ENCODE measurements around the gene ADGRF3.
"Not testable (repeated sequence)": the region's sequence is repeated elsewhere in the genome, so short reads cannot be mapped to it uniquely, and the experiment has no call there.

The ADGRF3 gene

DNA sequence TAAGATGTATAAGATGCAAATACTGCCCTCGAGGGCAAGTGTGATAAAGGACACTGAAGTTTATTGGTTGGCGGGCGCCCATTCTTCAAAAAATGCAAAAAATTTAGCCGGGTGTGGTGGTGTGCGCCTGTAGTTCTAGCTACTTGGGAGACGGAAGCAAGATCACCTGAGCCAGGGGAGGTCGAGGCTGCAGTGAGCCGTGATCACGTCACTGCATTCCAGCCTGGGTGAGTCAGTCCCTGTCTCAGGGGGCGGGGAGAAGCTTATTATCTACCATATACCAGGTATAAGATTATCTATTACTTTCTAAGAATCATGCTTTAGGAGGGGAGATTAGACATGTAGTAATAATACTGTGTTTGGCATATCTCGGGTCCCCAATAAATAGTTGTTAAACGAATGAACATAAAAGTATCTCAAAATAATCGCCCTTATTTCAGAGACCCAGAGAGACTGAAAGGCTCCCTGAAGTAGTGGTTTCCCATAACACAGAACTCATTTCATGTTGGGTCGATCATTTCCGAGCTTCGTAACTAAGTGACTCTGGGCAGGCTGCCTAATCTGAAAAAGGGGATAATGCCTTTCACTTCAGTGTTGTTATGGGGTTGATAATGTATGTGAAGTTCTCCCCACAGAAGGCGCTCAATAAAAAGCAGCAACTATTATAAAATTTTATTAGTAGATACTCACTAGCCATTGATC, 1.9 kb downstream of the ADGRF3 start:
- TF ChIP-seq CTBP1 (IDR thresholded peaks at IDR 0.05; ENCODE audit: borderline replicate concordance), result no peak
- no peak for TF ChIP-seq ARNT (IDR thresholded peaks at IDR 0.05)
- TF ChIP-seq LEF1 (IDR thresholded peaks at IDR 0.05; ENCODE audit: borderline replicate concordance), result no peak
- no peak for TF ChIP-seq ZNF384 (IDR thresholded peaks at IDR 0.05)
- TF ChIP-seq FOXM1 (IDR thresholded peaks at IDR 0.05; ENCODE audit: borderline replicate concordance), result no peak
- no peak for TF ChIP-seq SP1 (IDR thresholded peaks at IDR 0.05)
- no peak for TF ChIP-seq BHLHE40 (IDR thresholded peaks at IDR 0.05; ENCODE audit: borderline replicate concordance)
- TF ChIP-seq, protein P1, sequence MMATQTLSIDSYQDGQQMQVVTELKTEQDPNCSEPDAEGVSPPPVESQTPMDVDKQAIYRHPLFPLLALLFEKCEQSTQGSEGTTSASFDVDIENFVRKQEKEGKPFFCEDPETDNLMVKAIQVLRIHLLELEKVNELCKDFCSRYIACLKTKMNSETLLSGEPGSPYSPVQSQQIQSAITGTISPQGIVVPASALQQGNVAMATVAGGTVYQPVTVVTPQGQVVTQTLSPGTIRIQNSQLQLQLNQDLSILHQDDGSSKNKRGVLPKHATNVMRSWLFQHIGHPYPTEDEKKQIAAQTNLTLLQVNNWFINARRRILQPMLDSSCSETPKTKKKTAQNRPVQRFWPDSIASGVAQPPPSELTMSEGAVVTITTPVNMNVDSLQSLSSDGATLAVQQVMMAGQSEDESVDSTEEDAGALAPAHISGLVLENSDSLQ (IDR thresholded peaks at IDR 0.05), result no peak
- no peak for TF ChIP-seq ELF4 (IDR thresholded peaks at IDR 0.05)
- TF ChIP-seq HDGF (IDR thresholded peaks at IDR 0.05; ENCODE audit: borderline replicate concordance), result no peak
- ChIA-PET CTCF (no interaction called here), POLR2A (interaction anchor here (0.9 to 2.4 kb wide), 8 partner anchors 9 to 101 kb away, joined by 3 to 18 read pairs (median 4); no protein-coding TSS in a partner anchor)
- DNase-seq (ENCODE audit: extremely low spot score), result no peak

DNA sequence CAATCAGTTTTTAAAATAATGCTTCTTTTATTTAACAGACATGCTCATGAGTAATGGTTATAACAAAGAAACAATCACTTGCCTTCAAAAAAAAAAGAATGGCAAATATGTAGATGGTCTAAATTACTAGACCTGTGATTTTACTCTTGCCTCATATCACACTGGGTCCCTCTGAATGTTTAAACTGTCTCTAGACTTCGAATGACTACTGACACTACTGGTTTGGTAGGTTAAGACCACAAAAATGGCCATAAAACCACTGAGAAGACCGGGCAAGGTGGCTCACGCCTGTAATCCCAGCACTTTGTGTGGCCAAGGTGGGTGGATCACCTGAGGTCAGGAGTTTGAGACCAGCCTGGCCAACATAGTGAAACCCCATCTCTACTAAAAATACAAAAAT, 5.8 kb downstream of the ADGRF3 start:
- no peak for DNase-seq (ENCODE audit: extremely low spot score)
- CTCF ChIA-PET, result no interaction called here
- POLR2A ChIA-PET, result no interaction called here
- TF ChIP-seq FOXM1 (IDR thresholded peaks at IDR 0.05; ENCODE audit: borderline replicate concordance) (no peak), HDGF (IDR thresholded peaks at IDR 0.05; ENCODE audit: borderline replicate concordance) (no peak), L3MBTL2 (conservative IDR thresholded peaks at IDR 0.05) (no peak), LEF1 (IDR thresholded peaks at IDR 0.05; ENCODE audit: borderline replicate concordance) (no peak), FOXK2 (IDR thresholded peaks at IDR 0.05) (no peak), TARDBP (IDR thresholded peaks at IDR 0.05) (no peak), ELF4 (IDR thresholded peaks at IDR 0.05) (no peak), NFRKB (IDR thresholded peaks at IDR 0.05) (no peak), FOXA1 (IDR thresholded peaks at IDR 0.05) (no peak), BHLHE40 (IDR thresholded peaks at IDR 0.05; ENCODE audit: borderline replicate concordance) (no peak)
- TF ChIP-seq, protein P1 (IDR thresholded peaks at IDR 0.05), result no peak

DNA sequence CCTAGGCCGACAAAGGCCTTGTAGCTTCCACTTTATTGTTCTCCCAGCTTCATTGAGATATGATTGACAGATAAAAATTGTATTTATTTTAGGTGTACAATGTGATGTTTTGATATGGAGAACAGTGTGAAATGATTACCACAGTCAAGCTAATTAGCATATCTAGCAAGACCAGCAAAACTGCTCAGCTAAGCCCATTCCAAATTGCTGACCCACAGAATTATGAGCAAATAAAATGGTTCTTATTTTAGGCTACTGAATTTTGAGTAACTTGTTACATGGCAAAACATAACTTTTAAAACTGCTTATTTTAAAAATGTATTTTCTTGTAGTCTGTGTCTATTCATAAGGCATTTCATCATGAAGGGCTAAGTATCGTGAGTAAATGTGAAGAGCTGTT, 9.3 kb downstream of the ADGRF3 start:
- CTCF ChIA-PET, result no interaction called here
- no peak for DNase-seq (ENCODE audit: extremely low spot score)
- POLR2A ChIA-PET, result interaction anchor here (4.7 kb wide), 1 partner anchor 8 kb away, joined by 18 read pairs; the partner anchor contains the start of gene SELENOI
- no peak for TF ChIP-seq ARNT (IDR thresholded peaks at IDR 0.05)
- no peak for TF ChIP-seq FOXA1 (IDR thresholded peaks at IDR 0.05)
- TF ChIP-seq FOXK2 (IDR thresholded peaks at IDR 0.05), result no peak
- TF ChIP-seq, protein P1 (IDR thresholded peaks at IDR 0.05), result no peak
- TF ChIP-seq TARDBP (IDR thresholded peaks at IDR 0.05), result no peak
- TF ChIP-seq LEF1 (IDR thresholded peaks at IDR 0.05; ENCODE audit: borderline replicate concordance), result no peak
- TF ChIP-seq SUZ12 (IDR thresholded peaks at IDR 0.05), result no peak
- TF ChIP-seq SP1 (IDR thresholded peaks at IDR 0.05), result no peak
- TF ChIP-seq ZNF384 (IDR thresholded peaks at IDR 0.05), result no peak

DNA sequence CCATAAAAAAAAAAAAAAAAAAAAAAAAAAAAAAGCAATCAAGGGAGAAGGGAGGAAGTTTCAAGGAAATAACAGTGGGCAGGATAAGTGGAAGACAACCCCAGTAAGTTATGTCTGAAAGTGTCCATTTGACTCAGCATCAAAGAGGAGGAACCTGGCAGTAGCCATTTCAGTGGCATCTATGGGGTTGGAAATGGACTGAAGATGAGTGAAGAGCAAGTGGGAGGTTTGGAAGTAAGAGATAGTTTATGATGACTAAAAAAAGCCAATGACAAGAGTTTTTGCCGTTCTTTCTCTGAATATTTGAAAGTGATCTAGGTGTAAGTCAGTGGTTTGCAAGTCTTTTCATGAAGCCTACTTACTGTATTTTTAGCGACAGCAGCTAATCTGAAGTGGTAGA, 9.9 kb downstream of the ADGRF3 start:
- ChIA-PET POLR2A (interaction anchor here (4.7 kb wide), 1 partner anchor 8 kb away, joined by 18 read pairs; the partner anchor contains the start of gene SELENOI), CTCF (no interaction called here)
- TF ChIP-seq FOXA1 (IDR thresholded peaks at IDR 0.05) (no peak), ZNF384 (IDR thresholded peaks at IDR 0.05) (0 out of 2 replicates have a peak, but pooled peaks have one; percentile 12)
- DNase-seq (ENCODE audit: extremely low spot score), result no peak

DNA sequence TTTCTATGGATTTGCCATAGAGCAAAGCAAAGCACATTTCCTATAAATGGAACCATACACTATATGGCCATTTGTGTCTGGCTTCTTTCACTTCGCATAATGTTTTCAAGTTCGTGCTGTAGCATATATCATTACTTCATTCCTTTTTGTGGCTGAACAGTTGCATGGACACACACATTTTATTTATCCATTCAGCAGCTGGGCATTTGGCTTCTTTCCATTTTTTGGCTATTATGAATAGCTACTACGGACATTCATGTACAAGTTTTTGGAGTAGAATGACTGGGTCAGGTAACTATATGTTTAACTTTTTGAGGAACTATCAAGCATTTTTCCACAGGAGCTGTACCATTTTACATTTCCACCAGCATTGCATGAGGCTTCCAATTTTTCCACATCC, 11.4 kb downstream of the ADGRF3 start:
- DNase-seq (ENCODE audit: extremely low spot score), result no peak
- CTCF ChIA-PET, result no interaction called here
- no peak for TF ChIP-seq FOXK2 (IDR thresholded peaks at IDR 0.05)
- TF ChIP-seq ARNT (IDR thresholded peaks at IDR 0.05), result no peak
- TF ChIP-seq, protein P1 (IDR thresholded peaks at IDR 0.05), result no peak
- no peak for TF ChIP-seq TARDBP (IDR thresholded peaks at IDR 0.05)
- no peak for TF ChIP-seq FOXM1 (IDR thresholded peaks at IDR 0.05; ENCODE audit: borderline replicate concordance)
- POLR2A ChIA-PET, result interaction anchor here (4.7 kb wide), 1 partner anchor 10 kb away, joined by 18 read pairs; the partner anchor contains the start of gene SELENOI

DNA sequence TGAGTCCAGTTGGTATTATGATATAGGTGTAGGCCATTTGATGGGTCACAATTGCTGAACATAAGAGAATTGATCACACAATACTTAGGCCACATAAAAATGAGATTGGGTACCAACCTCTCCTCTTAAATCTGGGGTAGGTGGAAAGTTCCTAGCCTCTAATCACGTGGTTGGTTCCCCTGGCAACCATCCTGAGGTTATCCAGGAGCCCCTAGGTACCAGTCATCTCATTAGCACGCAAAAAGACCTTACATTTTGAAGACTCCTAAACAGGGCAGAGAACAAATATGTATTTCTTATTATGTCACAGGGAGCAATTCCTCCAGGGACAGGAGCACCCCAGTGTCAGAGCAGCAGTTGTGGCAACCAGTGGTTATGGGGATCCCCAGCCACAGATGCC, 13.3 kb downstream of the ADGRF3 start:
- ChIA-PET CTCF (no interaction called here), POLR2A (interaction anchor here (4.7 kb wide), 1 partner anchor 12 kb away, joined by 18 read pairs; the partner anchor contains the start of gene SELENOI)
- TF ChIP-seq FOXM1 (IDR thresholded peaks at IDR 0.05; ENCODE audit: borderline replicate concordance), result no peak
- TF ChIP-seq TARDBP (IDR thresholded peaks at IDR 0.05), result no peak
- no peak for TF ChIP-seq L3MBTL2 (conservative IDR thresholded peaks at IDR 0.05)
- TF ChIP-seq LEF1 (IDR thresholded peaks at IDR 0.05; ENCODE audit: borderline replicate concordance), result no peak
- TF ChIP-seq SUZ12 (IDR thresholded peaks at IDR 0.05), result no peak
- TF ChIP-seq FOXK2 (IDR thresholded peaks at IDR 0.05), result no peak
- TF ChIP-seq, protein P1 (IDR thresholded peaks at IDR 0.05), result no peak
- no peak for TF ChIP-seq CTBP1 (IDR thresholded peaks at IDR 0.05; ENCODE audit: borderline replicate concordance)
- no peak for TF ChIP-seq ELF4 (IDR thresholded peaks at IDR 0.05)
- TF ChIP-seq NFRKB (IDR thresholded peaks at IDR 0.05), result no peak
- TF ChIP-seq FOXA1 (IDR thresholded peaks at IDR 0.05), result no peak
- no peak for TF ChIP-seq HDGF (IDR thresholded peaks at IDR 0.05; ENCODE audit: borderline replicate concordance)
- no peak for TF ChIP-seq ARNT (IDR thresholded peaks at IDR 0.05)
- TF ChIP-seq ZNF384 (IDR thresholded peaks at IDR 0.05), result no peak
- no peak for TF ChIP-seq BHLHE40 (IDR thresholded peaks at IDR 0.05; ENCODE audit: borderline replicate concordance)
- no peak for TF ChIP-seq SP1 (IDR thresholded peaks at IDR 0.05)
- DNase-seq (ENCODE audit: extremely low spot score), result no peak

DNA sequence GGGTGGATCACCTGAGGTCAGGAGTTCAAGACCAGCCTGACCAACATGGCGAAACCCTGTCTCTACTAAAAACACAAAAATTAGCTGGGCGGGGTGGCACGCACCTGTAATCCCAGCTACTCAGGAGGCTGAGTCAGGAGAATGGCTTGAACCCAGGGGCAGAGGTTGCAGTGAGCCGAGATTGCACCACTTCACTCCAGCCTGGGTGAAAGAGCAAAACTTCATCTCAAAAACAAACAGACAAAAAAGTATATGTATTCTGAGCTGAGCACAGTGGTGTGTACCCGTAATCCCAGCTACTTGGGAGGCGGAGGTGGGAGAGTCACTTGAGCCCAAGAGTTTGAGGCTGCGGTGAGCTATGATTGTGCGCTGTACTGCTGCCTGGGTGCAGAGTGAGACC, 15.3 kb downstream of the ADGRF3 start:
- not testable (repeated sequence) for DNase-seq (ENCODE audit: extremely low spot score)
- ChIA-PET POLR2A (interaction anchor here (1.0 kb wide), 1 partner anchor 13 kb away, joined by 4 read pairs; no protein-coding TSS in a partner anchor), CTCF (interaction anchor here (1.1 kb wide), 2 partner anchors 14 to 85 kb away, joined by 3 read pairs; no protein-coding TSS in a partner anchor)
